Stomach (tissue), 4 donors: ENCODE data around the gene ORAI1.

Source experiments
- EP300 ChIP-seq: sonication (generic); formaldehyde crosslinking; IDR thresholded peaks from one replicate; pipeline ENCODE4 v1.6.1; 2017; ENCODE audit warnings: antibody characterized with exemption
- POLR2A ChIP-seq, 4 donors: fragments of 450-650 bp; IDR thresholded peaks; one replicate each; pipeline ENCODE4 v1.6.1; 2016; ENCODE audit warnings: antibody characterized with exemption in 4 of 4, control low read depth in 2 of 4, mild to moderate bottlenecking in 1 of 4, moderate library complexity in 1 of 4
- POLR2AphosphoS5 ChIP-seq, 3 donors: sonication (generic); formaldehyde crosslinking; IDR thresholded peaks; one replicate each; pipeline ENCODE4 v1.6.1; 2016; ENCODE audit warnings: antibody characterized with exemption in 3 of 3
- TF ChIP-seq, protein P1 (sequence below), 7 experiments: fragments of 450-650 bp in 4 of 7; fragments of 200-600 bp in 3 of 7; sonication (generic) in 3 of 7; IDR thresholded peaks; one replicate each; pipeline ENCODE4 v1.5.1; 2016 to 2019; ENCODE audit warnings: antibody characterized with exemption in 7 of 7, control low read depth in 2 of 7, mild to moderate bottlenecking in 1 of 7

GRCh38 chr12:121596526-121596925 lies 29.8 kb upstream of the ORAI1 start:
- TF ChIP-seq, protein P1, sequence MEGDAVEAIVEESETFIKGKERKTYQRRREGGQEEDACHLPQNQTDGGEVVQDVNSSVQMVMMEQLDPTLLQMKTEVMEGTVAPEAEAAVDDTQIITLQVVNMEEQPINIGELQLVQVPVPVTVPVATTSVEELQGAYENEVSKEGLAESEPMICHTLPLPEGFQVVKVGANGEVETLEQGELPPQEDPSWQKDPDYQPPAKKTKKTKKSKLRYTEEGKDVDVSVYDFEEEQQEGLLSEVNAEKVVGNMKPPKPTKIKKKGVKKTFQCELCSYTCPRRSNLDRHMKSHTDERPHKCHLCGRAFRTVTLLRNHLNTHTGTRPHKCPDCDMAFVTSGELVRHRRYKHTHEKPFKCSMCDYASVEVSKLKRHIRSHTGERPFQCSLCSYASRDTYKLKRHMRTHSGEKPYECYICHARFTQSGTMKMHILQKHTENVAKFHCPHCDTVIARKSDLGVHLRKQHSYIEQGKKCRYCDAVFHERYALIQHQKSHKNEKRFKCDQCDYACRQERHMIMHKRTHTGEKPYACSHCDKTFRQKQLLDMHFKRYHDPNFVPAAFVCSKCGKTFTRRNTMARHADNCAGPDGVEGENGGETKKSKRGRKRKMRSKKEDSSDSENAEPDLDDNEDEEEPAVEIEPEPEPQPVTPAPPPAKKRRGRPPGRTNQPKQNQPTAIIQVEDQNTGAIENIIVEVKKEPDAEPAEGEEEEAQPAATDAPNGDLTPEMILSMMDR (IDR thresholded peaks at IDR 0.05) = no peak
- no peak for TF ChIP-seq POLR2AphosphoS5 (IDR thresholded peaks at IDR 0.05)
- no peak for TF ChIP-seq EP300
- TF ChIP-seq POLR2A (IDR thresholded peaks at IDR 0.05) = no peak
